BLaER1 (cell line): ENCODE data around the gene GRM5.
"Not testable (repeated sequence)": the region's sequence is repeated elsewhere in the genome, so short reads cannot be mapped to it uniquely, and the experiment has no call there.

Experiments used
- H3K27ac ChIP-seq: shearing (Covaris generic); formaldehyde crosslinking; 2 replicates; pipeline ENCODE4 v1.8.1; 2022
- H3K27me3 ChIP-seq: shearing (Covaris generic); formaldehyde crosslinking; 2 replicates; pipeline ENCODE4 v1.8.1; 2022
- H3K36me3 ChIP-seq: shearing (Covaris generic); formaldehyde crosslinking; 2 replicates; pipeline ENCODE4 v1.8.1; 2022
- H3K4me1 ChIP-seq: shearing (Covaris generic); formaldehyde crosslinking; 2 replicates; pipeline ENCODE4 v1.8.1; 2022
- H3K4me2 ChIP-seq: shearing (Covaris generic); formaldehyde crosslinking; 2 replicates; pipeline ENCODE4 v1.8.1; 2022
- H3K4me3 ChIP-seq: shearing (Covaris generic); formaldehyde crosslinking; 2 replicates; pipeline ENCODE4 v1.8.1; 2022
- H3K9ac ChIP-seq: shearing (Covaris generic); formaldehyde crosslinking; 2 replicates; pipeline ENCODE4 v1.8.1; 2022
- H3K9me3 ChIP-seq: shearing (Covaris generic); formaldehyde crosslinking; 2 replicates; pipeline ENCODE4 v1.8.1; 2022
- H4K20me1 ChIP-seq: shearing (Covaris generic); formaldehyde crosslinking; 2 replicates; pipeline ENCODE4 v1.8.1; 2022
- Cebpa-rat ChIP-seq: shearing (Covaris generic); IDR thresholded peaks from 2 replicates; pipeline ENCODE4 v1.8.1; 2022

Gene GRM5

DNA sequence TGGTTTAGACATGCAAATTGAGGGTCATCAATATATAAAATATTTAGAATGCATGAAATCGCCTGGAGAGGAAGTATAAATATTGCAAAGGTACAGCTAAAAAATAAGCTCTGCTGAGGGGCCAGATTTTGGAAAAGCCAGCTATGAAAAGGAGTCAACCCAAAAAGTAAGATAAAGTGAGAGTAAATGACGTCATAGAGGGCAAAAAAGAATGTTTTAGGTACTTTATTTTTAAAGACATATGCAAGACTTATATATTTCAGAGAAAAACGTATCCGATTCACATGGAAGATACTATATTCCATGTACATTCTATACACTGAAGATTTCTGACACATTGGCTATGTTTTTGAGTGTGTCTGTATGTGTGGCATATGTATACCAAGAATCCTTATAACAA lies 13.6 kb downstream of the GRM5 start:
- Histone ChIP-seq H3K4me3 (no peak overlapping the region), H4K20me1 (no peaks in the 10 kb centered on the region), H3K36me3 (no peaks in the 10 kb centered on the region), H3K9ac (no peak overlapping the region), H3K4me2 (no peak overlapping the region), H3K4me1 (no peaks in the 10 kb centered on the region), H3K27ac (no peak overlapping the region), H3K27me3 (no peaks in the 10 kb centered on the region), H3K9me3 (no peaks in the 10 kb centered on the region)
- TF ChIP-seq Cebpa-rat, result no peak

DNA sequence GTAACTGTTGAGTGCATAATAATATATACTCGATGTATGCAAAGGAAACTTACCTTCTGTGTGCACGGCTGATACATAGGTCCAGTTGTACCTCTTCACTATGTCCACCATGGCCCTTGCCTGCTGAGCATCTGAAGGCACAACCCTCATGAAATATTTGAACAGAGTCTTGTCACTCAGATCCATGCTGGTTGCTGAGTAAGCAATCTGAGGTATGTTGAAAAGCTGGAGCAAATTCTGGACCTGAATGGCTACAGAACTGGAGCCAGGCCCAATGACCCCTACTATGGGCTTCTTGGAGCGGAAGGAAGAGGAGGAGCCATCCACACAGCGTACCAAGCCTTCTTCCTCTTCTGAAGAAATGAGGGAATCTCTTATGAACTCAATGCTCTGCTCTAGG lies 18.6 kb downstream of the GRM5 start:
- H3K9ac ChIP-seq, H3K27ac ChIP-seq, H3K27me3 ChIP-seq, H3K36me3 ChIP-seq, H3K4me1 ChIP-seq, H3K9me3 ChIP-seq, H3K4me3 ChIP-seq, H3K4me2 ChIP-seq, H4K20me1 ChIP-seq: not testable (repeated sequence)

DNA sequence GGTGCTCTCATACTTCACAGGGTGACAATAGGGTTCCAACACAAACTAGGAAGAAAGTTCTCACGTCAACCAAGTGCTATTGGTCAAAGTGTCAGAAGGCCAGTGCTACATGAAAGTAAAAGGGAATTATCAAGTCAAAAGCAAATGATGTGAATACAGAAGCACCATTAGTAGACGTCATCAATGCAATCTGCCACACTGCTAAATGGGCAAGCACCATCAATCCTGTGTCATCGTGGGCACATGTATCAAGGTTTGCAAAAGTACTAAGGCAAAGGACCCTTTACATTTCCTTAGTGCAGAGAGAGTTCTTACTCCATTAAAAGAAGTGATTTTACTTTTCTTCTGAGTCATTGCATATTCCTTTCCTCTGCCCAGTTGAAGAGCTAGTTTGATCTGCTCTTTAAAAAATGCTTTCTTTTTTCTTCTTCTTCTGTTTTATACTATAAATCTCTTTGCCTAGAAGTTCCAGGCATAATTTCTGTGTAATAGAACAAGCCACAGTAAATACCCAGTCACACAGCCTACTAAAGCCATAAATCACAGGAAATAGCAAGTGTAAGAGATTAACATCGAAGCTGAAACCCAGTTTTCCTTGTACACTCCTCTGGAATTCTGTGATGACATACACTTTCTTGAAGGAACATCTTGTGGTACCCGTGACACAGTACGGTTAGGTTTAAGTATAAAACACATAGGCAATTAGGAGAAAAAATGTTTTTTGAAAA lies 21.8 kb downstream of the GRM5 start:
- H3K27ac ChIP-seq, H3K4me3 ChIP-seq, H3K36me3 ChIP-seq, H3K4me1 ChIP-seq, H3K27me3 ChIP-seq, H3K4me2 ChIP-seq, H3K9me3 ChIP-seq, H3K9ac ChIP-seq, H4K20me1 ChIP-seq: not testable (repeated sequence)

DNA sequence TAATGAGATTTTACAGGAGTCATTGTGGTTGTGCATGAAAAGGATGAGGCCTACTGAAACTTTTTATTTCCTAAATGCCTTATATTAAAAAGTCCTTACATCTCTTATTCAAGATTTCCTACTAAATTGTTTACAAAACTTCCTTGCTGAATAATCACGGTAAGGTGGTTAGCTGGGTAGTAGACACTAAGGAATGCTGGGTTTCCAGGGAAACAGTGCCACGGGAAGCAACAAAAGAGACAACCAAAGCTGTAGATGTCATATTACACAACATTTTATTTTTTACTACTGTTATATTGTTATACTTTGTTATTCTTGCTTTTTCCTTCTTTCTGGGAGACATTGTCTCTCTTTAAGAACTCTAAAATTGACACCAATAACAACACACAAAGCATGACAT lies 36.1 kb downstream of the GRM5 start:
- H4K20me1 ChIP-seq, H3K4me1 ChIP-seq, H3K36me3 ChIP-seq, H3K27ac ChIP-seq, H3K4me3 ChIP-seq, H3K9me3 ChIP-seq, H3K9ac ChIP-seq, H3K27me3 ChIP-seq, H3K4me2 ChIP-seq: not testable (repeated sequence)

DNA sequence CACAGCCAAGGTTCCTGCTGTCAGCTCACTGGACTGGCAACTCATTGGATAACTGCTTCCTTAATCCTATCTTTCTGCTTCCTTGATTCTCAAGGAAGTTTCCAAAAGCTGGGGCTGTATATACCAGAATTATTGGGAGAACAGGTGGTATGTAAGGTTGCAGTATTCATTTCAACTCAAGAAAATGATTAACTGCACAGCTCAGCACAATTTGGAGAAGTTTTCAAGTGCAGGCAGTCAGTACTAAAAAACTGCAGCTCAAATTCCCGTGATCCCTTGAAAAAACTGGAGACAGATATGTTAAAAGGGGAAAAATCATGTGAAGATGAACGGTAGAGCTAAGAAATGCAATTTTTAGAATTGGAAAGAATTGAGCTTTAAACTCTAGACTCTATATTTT lies 44.4 kb downstream of the GRM5 start:
- no peak overlapping the region for H3K9ac ChIP-seq

DNA sequence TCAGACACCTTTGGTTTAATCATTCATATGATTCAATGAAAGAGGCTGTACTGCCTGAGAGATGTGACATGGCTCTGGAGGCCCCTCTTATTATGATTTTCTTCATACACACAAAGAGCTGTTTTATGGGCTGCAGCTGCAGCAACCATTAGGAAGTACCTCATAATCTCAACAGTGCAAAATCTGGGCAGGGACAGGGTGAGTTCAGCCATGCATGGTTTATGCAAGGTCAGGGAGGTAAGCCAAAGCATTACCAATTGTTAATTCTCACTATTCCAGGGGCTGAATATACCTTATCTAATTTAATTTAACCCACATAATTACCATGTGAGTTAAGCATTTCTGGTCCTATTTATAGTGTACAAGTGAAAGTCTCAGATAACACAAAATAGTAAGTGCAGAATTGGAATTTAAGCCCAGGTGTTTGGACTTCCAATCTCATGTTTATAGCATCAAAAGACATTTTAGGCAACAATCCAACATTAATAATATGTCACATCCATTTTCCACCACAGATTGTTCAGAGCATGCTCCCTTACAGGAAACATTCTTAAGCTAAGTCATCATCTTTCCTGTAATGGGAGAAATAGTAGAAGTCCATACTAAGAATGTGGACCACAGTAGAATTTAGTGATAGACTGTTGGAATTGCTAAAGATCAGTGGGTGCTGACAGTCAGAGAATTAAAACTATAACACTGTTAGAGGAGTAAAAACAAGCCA lies 45.8 kb downstream of the GRM5 start:
- H3K9me3 ChIP-seq, H3K36me3 ChIP-seq, H3K4me2 ChIP-seq, H3K4me3 ChIP-seq, H4K20me1 ChIP-seq, H3K27ac ChIP-seq, H3K9ac ChIP-seq, H3K4me1 ChIP-seq, H3K27me3 ChIP-seq: not testable (repeated sequence)

More for the DNA sequence above, 44.4 kb downstream of the GRM5 start:
- Histone ChIP-seq H3K9me3 (no peaks in the 10 kb centered on the region), H3K27ac (no peak overlapping the region), H4K20me1 (no peaks in the 10 kb centered on the region), H3K4me3 (no peak overlapping the region), H3K36me3 (no peaks in the 10 kb centered on the region), H3K4me2 (no peak overlapping the region), H3K4me1 (no peaks in the 10 kb centered on the region), H3K27me3 (no peaks in the 10 kb centered on the region)
- TF ChIP-seq Cebpa-rat, result no peak

DNA sequence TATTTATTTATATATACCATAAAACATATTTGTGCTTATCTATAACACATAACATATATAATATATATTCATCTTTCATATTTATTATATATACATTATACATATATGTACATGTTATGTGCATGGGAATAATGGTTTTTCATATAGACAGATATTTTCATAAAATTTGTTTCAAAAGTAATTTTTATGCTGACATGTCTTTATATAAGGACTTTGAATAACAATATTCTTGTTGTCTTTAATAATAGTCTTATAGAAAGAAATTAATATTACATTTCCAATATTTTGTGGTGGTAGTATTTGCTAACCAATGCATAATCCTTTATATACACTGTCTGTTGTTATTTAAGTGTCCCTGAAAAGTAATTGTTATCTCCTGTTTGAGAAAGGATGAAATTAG lies 49.6 kb downstream of the GRM5 start:
- Histone ChIP-seq H3K36me3 (no peaks in the 10 kb centered on the region), H3K27me3 (no peaks in the 10 kb centered on the region), H3K9me3 (no peaks in the 10 kb centered on the region), H4K20me1 (no peaks in the 10 kb centered on the region), H3K27ac (no peak overlapping the region), H3K9ac (no peak overlapping the region), H3K4me3 (no peak overlapping the region), H3K4me1 (no peaks in the 10 kb centered on the region), H3K4me2 (no peak overlapping the region)
- no peak for TF ChIP-seq Cebpa-rat

DNA sequence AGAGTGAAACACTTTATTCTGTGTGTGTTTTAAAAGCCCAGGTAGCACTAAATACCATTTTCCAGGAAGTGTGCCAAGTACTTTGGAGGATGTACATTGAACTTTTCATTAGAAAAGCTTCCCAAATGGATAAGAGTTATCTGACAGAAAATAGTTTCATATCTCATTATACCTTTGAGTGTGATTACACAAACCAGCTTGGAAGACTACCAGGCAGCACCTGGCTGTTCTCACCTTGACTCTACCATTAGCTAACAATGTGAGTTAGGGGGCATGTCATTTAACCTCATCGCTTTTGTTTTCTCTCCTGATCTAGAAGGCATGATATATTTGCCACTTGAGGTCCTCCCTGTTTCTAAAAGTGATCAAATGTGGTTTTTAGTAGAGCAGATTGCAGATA lies 50.2 kb downstream of the GRM5 start:
- no peaks in the 10 kb centered on the region for H3K9me3 ChIP-seq
- no peaks in the 10 kb centered on the region for H3K27me3 ChIP-seq
- no peak overlapping the region for H3K4me2 ChIP-seq
- no peak overlapping the region for H3K4me3 ChIP-seq
- H3K4me1 ChIP-seq, result no peaks in the 10 kb centered on the region
- H3K27ac ChIP-seq, result no peak overlapping the region
- no peaks in the 10 kb centered on the region for H4K20me1 ChIP-seq
- no peak for TF ChIP-seq Cebpa-rat
- no peaks in the 10 kb centered on the region for H3K36me3 ChIP-seq
- no peak overlapping the region for H3K9ac ChIP-seq

DNA sequence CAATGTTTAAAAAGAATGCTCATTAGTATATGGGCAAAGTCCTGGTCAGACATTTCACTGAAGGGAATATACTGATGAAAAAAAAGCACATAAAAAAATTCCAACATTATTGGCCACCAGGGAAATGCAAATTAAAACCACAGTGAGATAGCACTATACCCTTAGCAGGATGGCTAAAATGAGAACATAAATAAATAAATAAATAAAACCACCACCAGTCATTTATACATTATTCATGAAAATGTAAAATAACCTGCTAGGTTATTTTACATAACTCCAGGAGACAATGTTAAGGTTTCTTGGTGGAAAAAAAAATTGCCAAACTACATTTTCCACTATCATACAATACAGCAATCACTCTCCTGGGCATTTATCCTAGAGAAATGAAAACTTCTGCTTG lies 64.9 kb downstream of the GRM5 start:
- H3K9ac ChIP-seq, H4K20me1 ChIP-seq, H3K36me3 ChIP-seq, H3K4me3 ChIP-seq, H3K27ac ChIP-seq, H3K27me3 ChIP-seq, H3K4me2 ChIP-seq, H3K4me1 ChIP-seq, H3K9me3 ChIP-seq: not testable (repeated sequence)

DNA sequence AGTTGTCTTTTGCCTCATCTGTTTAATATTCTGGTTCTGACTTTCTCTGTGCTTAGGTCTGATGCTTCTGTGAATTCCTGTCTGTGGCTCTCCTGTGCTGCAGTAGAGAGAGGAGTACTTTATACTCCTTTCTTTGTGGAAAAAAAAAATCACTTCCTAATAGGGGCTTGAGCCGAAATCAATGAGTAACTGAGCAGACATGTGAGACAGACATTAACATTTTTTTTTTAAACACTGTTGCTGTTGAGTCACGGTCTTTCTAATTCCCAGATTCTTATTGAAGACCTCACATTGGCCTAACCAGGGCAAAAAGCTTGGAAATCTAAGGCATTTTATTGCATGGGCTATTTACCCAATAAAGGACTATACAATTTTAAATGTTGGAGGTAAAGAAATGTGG lies 86.1 kb downstream of the GRM5 start:
- Histone ChIP-seq H3K9me3 (no peaks in the 10 kb centered on the region), H4K20me1 (no peaks in the 10 kb centered on the region), H3K27me3 (no peaks in the 10 kb centered on the region), H3K9ac (no peak overlapping the region), H3K4me2 (no peak overlapping the region), H3K4me3 (no peak overlapping the region), H3K27ac (no peak overlapping the region), H3K4me1 (no peaks in the 10 kb centered on the region), H3K36me3 (no peaks in the 10 kb centered on the region)
- TF ChIP-seq Cebpa-rat, result no peak

DNA sequence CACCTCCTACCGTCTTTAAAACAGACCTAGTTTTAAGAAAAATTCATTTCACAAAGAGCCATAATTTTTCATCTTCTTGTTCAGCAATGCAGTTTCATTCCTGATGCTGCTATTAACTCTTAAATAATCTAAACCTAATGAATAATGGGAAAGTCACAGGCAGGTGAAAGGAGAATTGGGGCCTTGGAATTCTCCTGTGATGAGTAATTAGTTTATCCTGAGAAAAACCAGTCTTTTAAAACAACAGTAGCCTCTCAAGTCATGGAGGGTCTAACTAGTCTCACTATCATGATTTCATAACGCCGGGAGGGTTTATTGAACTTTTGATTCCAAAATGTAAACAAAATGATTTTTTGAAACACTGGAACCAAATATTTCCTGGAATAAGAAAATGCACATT lies 86.8 kb downstream of the GRM5 start:
- not testable (repeated sequence) for H3K9ac ChIP-seq, H3K36me3 ChIP-seq, H3K4me1 ChIP-seq, H3K9me3 ChIP-seq, H3K4me2 ChIP-seq, H3K27me3 ChIP-seq, H3K27ac ChIP-seq, H4K20me1 ChIP-seq, H3K4me3 ChIP-seq

DNA sequence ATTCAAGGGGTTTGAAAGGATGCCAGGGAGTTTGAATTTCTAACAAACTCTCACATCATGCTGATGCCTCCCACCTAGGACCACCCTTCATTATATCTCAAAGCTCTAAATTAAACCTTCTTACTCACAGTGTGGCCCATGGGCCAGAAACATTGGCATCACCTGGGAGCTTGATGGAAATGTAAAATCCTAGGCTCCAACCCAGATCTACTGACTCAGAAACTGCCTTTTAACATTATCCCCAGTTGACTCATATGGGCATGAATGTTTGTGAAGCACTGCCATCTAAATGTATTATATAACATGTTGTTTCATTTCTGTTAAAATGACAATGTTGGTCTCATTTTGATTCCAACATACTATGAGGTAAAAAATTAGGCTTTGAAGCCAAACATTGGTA lies 90.3 kb downstream of the GRM5 start:
- not testable (repeated sequence) for H3K9ac ChIP-seq, H3K4me3 ChIP-seq, H3K27me3 ChIP-seq, H3K9me3 ChIP-seq, H3K36me3 ChIP-seq, H3K27ac ChIP-seq, H3K4me2 ChIP-seq, H4K20me1 ChIP-seq, H3K4me1 ChIP-seq
